CD4-positive, alpha-beta T cell treated with Interleukin-15 for 1 hour (primary cell): ENCODE measurements around the gene NDUFB3.

Source experiments
- DNase-seq: peaks from one replicate; pipeline ENCODE4 v3.0.0-alpha.2; 2020

Gene NDUFB3

DNA sequence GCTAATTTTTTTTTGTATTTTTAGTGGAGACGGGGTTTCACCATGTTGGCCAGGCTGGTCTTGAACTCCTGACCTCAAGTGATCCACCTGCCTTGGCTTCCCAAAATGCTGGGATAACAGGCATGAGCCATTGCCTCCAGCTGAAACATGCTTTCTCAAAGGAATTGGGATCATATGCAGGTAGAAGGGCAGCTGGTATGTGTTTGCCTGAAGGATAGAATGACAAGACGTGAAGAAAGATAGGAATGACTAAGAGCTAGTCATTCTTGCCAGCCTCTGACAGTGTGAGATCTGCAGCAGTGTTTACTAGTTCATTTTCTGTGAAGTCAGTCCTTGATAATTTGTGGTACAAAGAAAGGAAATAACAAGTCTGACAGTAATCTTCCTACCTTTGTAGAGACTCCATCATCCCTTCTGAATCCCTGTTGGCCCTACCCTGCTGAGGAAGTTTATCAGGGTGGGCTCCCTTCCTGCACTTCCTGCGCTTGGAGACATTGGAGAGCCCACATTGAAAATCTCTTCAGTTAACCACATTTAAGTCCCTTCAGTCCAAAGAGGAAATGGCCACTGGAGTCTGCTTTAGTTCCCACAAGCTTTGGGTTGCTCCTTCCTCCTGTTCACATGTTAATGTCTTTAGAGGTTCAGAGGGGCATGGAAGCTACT is 58.9 kb downstream of the NDUFB3 start:
- DNase-seq = peak; percentile 35

DNA sequence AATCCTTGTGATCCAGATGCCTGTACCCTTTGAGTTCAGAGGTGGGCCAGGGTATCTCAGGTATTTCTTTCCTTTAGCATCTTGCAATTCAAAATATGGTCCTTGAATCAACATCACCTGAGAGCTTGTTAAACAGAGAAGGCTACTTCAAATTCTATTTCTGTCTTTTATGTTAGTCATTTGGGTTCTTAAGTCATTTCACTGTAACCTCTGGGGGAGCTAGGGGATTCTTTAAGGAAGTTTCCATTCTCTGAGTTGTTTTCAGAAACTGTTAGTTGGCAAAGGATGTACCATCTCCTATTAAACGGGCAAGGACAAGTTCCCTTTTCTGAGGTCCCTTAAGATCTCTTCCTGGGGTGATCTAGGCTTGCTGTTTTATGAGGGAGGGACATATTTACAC is 60.7 kb downstream of the NDUFB3 start:
- no peak for DNase-seq
